HFFc6 (cell line): ENCODE measurements around the gene PLA2G2E. TPM values are rescaled to one million over a fixed set of nuclear protein-coding genes. Genes with fewer than 3 reads are reported as not detected.

Experiments
- DNase-seq: peaks from one replicate; pipeline ENCODE4 v3.0.0-alpha.2; 2018
- H3K27ac Mint-ChIP-seq: 2 replicates; pipeline ENCODE4 v1.8.0; 2020; ENCODE audit warnings: mild to moderate bottlenecking, mixed read lengths
- H3K27me3 Mint-ChIP-seq: 2 replicates; pipeline ENCODE4 v1.8.0; 2021; ENCODE audit warnings: mild to moderate bottlenecking, moderate library complexity, mixed read lengths; ENCODE audit not compliant: insufficient read depth
- H3K36me3 Mint-ChIP-seq: 2 replicates; pipeline ENCODE4 v1.8.0; 2021; ENCODE audit warnings: low read depth, mixed read lengths
- H3K4me1 Mint-ChIP-seq: 2 replicates; pipeline ENCODE4 v1.8.0; 2020; ENCODE audit warnings: low read depth, mixed read lengths
- H3K4me3 Mint-ChIP-seq: 2 replicates; pipeline ENCODE4 v1.8.0; 2020; ENCODE audit warnings: mild to moderate bottlenecking, moderate library complexity, mixed read lengths
- H3K9me3 Mint-ChIP-seq: 2 replicates; pipeline ENCODE4 v1.8.0; 2020; ENCODE audit warnings: mild to moderate bottlenecking, mixed read lengths
- CTCF ChIP-seq: fragments of 200-600 bp; sonication (generic); IDR thresholded peaks from 2 replicates; pipeline ENCODE4 v1.5.0; 2021; ENCODE audit warnings: antibody characterized with exemption, mild to moderate bottlenecking
- long read RNA-seq: library from polyadenylated mRNA; unstranded; transcript quantifications from one replicate; pipeline ENCODE4 v2.0.0, GENCODE V29; 2019
- total RNA-seq, 6 experiments: library from RNA; stranded (reverse); fragmentation: NEBNext Ultra II Directional; extraction: Animal tissue kit (Norgen Biotek cat#: 25700); gene quantifications; 2 replicates in 1 of 6; 3 replicates in 5 of 6; pipeline ENCODE4 v1.2.3, GENCODE V29; 2021

Gene PLA2G2E
- not detected for total RNA-seq
- long read RNA-seq, result 0 reads

- H3K27ac Mint-ChIP-seq, result no peak within 1 kb of the TSS
- no peak for DNase-seq
- no peak within 1 kb of the TSS for H3K4me3 Mint-ChIP-seq
- no peak for TF ChIP-seq CTCF
- H3K36me3 Mint-ChIP-seq, result no peaks in the 10 kb centered on the region
- H3K9me3 Mint-ChIP-seq, result no peaks in the 10 kb centered on the region
- peaks cover 16% of the 10 kb centered on the region for H3K27me3 Mint-ChIP-seq
- peaks cover 9% of the 10 kb centered on the region for H3K4me1 Mint-ChIP-seq
Measured at GRCh38 chr1:19923137-19923952, at the start of gene PLA2G2E. Gene PLA2G2E (minus strand): TSS chr1:19923617. CDS start chr1:19923559, 58 bp downstream.

GRCh38 chr1:19971664-19972063, 48.2 kb upstream of the PLA2G2E start:
- Mint-ChIP-seq H3K27me3 (peaks cover 25% of the 10 kb centered on the region), H3K36me3 (no peaks in the 10 kb centered on the region), H3K27ac (no peak overlapping the region), H3K9me3 (no peaks in the 10 kb centered on the region), H3K4me3 (no peak overlapping the region), H3K4me1 (peaks cover 7% of the 10 kb centered on the region; the same call in 1 of the 2 replicates)
- DNase-seq, result no peak
- TF ChIP-seq CTCF, result no peak

GRCh38 chr1:19969898-19970660, 46.7 kb upstream of the PLA2G2E start:
- Mint-ChIP-seq H3K4me3 (no peak overlapping the region), H3K27ac (no peak overlapping the region), H3K36me3 (no peaks in the 10 kb centered on the region)

GRCh38 chr1:19967808-19968207, 44.4 kb upstream of the PLA2G2E start:
- H3K4me1 Mint-ChIP-seq, result peaks cover 7% of the 10 kb centered on the region; the same call in 1 of the 2 replicates
- H3K4me3 Mint-ChIP-seq, result no peak overlapping the region
- no peak for TF ChIP-seq CTCF
- peaks cover 4% of the 10 kb centered on the region; the same call in 1 of the 2 replicates for H3K9me3 Mint-ChIP-seq
- H3K36me3 Mint-ChIP-seq, result no peaks in the 10 kb centered on the region
- H3K27me3 Mint-ChIP-seq, result peaks cover 41% of the 10 kb centered on the region
- H3K27ac Mint-ChIP-seq, result no peak overlapping the region
- no peak for DNase-seq

More at GRCh38 chr1:19969898-19970660, 46.7 kb upstream of the PLA2G2E start:
- TF ChIP-seq CTCF, result no peak
- H3K27me3 Mint-ChIP-seq, result peaks cover 28% of the 10 kb centered on the region
- peaks cover 7% of the 10 kb centered on the region; the same call in 1 of the 2 replicates for H3K4me1 Mint-ChIP-seq
- no peak for DNase-seq
- no peaks in the 10 kb centered on the region for H3K9me3 Mint-ChIP-seq

GRCh38 chr1:19964542-19964941, 41.1 kb upstream of the PLA2G2E start:
- no peak overlapping the region for H3K4me3 Mint-ChIP-seq
- no peaks in the 10 kb centered on the region for H3K36me3 Mint-ChIP-seq
- TF ChIP-seq CTCF, result no peak
- peaks cover 4% of the 10 kb centered on the region; the same call in 1 of the 2 replicates for H3K9me3 Mint-ChIP-seq
- H3K27me3 Mint-ChIP-seq, result peaks cover 48% of the 10 kb centered on the region
- DNase-seq, result no peak
- H3K4me1 Mint-ChIP-seq, result no peaks in the 10 kb centered on the region
- no peak overlapping the region for H3K27ac Mint-ChIP-seq
